ENCODE data around the gene ST6GAL2.

The ST6GAL2 gene

DNA sequence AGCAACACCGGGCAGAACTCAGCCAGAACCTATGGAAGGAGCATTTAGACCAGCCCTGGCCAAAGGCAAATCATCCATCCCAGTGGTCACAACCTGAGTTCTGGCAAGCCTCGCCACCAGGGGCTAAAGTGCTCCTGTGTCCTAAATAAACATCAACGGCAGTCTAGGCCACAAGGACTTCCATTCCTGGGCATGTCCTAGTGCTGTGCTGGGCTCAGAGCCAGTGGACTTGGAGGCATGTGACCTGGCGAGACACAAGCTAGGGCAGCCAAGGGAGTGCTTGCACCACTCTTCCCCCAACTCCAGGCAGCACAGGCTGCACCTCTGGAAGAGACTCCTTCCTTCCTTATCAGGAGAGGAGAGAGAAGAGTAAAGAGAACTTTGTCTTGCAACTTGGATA lies 69.0 kb downstream of the ST6GAL2 start:
- no peak for DNase-seq

DNA sequence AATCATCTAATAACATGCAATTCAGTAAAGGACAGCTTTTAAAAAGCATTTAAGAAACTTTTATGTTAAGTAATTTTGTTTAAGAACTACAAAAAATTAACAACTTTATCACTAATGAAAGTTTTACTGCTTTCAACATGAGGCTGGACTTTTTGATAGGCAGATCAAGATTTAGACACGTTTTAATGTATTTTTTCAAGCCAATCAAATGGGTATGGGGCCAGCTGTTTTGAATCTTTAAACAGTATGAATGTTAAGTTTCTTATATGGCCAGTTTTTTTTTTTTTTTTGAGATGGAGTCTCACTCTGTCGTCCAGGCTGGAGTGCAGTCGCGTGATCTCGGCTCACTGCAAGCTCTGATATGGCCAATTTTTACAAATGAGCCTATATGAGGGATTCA lies 73.1 kb downstream of the ST6GAL2 start:
- DNase-seq: no peak

GRCh38 chr2:106812383-106812782 lies 73.6 kb downstream of the ST6GAL2 start:
- no peak for DNase-seq

DNA sequence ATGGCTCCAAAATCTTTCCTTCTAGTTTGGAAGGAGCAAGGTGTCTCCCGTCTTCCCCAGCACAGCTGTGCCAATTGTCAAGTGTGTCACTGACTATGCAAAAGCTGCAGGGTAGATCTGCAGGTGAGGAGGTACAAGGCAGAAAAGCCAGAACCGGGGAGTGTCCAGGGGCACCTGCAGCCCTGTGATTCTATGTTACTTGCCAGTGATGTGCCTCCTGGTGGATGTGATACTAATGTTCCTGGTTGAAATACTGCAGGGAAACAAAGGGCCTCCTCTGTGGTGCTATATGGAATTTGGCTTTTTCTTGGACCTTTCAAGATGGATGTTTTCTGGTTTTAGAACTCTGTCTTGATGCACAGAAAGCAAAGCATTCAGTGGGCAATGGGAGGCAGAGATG lies 80.3 kb downstream of the ST6GAL2 start:
- no peak for DNase-seq

GRCh38 chr2:106804161-106804560 lies 81.8 kb downstream of the ST6GAL2 start:
- DNase-seq: no peak

DNA sequence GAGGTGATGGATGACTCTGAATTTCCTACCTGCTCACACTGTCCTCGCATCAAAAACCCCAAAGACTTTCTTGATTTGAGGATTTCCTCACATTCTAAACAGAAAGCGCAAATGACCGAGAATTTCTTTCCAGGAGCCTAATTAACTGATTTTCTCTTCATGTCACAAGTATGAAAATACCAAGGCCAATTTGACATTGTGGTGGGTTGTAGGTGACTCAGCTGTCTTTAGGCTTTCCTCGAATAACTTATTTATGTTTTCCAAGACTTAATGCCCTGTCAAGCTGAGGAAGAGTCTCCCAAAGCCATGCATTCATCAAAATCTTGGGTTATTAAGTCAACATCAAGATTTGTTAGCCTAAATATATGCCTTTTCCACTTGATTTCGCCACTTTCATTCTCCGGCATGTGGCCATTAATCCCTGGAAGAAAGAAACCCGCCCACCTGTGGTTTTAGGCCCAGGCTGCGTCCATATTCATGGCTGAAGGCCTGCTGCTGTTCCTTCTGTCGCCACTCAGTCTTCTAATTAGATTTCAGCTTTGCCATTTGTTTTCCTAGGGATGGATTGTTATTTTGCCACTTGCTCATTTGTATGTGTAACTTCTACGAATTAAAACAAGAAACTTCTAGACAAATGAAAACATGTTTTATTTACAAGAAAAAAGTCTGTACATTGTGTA lies 84.9 kb downstream of the ST6GAL2 start:
- DNase-seq: no peak

GRCh38 chr2:106800180-106800579 lies 85.8 kb downstream of the ST6GAL2 start:
- DNase-seq: no peak

- DNase-seq: no peak
Observed at GRCh38 chr2:106798826-106799552, 87.0 kb downstream of the ST6GAL2 start.

- no peak for DNase-seq
Observed at GRCh38 chr2:106797494-106797893, 88.5 kb downstream of the ST6GAL2 start.

DNA sequence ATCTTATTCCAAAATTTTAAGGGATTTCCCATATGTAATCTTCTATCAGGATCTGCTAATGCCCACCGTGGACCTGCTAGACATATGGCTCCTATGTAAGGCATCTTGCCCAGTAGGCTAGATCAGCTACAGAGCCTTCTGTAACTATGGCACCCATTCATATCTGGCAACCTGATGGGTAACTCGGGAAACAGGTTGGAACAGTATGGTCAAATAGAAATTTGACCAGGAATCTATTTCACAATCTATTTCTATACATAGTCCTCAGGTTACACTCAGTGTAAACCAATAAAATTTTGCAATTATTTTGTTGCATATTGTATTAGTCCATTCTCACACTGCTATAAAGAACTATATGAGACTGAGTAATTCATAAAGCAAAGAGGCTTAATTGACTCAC lies 93.3 kb downstream of the ST6GAL2 start:
- no peak for DNase-seq

DNA sequence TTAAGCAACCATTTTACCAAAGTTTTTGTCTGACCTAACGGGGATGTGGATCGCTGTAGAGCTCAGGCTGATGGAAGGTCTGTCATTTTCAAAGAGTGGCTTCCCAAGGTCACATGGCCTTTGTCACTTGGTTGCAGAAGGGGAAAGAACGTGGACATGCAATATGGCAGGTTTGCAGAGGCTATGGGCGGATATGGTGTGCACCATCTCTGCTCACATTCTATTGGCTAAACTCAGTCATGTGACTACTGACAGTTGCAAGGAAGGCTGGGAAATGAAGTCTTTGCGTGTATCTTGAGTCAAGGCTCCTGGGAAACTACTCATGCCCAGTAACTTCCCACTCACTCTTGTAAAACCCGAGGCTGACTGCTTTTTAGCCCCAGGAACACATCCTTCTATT lies 96.8 kb downstream of the ST6GAL2 start:
- DNase-seq: no peak

DNA sequence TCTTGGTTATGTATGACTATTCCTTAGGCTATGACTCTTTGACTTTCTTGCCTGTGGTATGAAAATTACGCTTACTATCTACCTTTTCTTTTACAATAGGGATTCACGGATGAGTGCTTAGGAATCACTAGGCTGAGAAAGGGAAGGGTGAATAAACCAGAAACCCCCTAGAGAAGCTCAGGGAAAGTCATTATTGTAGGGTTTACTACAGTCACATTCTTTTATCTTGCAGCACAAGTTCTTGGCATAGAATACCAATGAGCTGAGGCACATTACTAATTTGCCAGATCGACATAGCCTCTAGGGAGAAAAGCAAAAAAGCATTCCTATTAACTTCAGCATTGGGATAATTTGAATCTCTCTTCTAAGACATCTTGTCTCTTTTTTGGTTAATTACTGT lies 103.3 kb downstream of the ST6GAL2 start:
- no peak for DNase-seq

- DNase-seq: no peak
Observed at GRCh38 chr2:106781196-106781595, 104.8 kb downstream of the ST6GAL2 start.

- DNase-seq: no peak
Observed at GRCh38 chr2:106771811-106772210, 114.2 kb downstream of the ST6GAL2 start.

DNA sequence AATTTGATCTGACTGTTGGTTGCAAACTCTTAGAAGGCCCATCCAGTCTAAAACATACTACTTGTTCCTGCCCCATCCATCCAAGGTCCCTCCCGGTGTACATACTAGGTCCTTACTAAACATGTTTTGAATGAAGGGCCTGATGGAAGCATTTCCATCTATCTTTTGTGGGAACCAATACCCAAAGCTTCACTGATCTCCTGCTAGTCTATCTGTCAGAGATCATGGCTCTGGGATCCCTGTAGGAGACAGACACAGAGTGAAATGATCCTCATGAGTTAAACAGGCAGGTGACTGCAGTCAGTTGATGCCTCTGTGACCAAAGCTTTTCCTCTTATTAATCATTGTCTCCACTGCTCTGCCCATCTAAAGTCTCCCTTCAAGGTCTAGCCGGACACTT lies 115.0 kb downstream of the ST6GAL2 start:
- no peak for DNase-seq

- no peak for DNase-seq
Observed at GRCh38 chr2:106764614-106765013, 121.4 kb downstream of the ST6GAL2 start.

GRCh38 chr2:106759966-106760365 lies 126.0 kb downstream of the ST6GAL2 start:
- DNase-seq: no peak

DNA sequence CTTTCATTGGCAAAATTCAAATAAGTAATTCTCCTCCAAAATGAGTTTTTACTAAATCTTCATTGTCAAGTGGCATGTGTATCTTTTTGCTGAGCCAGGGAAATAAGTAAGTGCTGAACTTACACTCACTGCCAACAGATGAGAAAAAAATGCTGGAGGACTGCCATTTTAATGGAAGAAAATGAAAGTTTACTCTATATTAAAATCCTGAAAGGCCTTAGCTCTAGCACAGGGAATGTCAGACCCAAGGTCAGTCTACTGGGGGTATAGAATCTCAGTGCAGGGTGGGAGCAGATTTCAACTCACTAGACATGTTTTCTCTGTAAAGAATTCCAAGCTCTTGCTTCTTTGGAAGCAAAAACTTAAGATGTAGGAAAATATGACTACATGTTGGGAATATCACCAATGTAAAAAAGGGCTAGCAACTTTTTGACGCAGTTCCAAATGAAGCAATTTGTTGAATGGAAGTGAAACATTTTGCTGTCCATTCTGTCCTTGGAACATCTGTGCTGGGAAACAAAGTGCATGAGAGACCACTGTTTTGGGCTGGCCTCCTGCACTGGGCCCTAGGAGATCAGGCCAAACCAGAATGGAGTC lies 127.0 kb downstream of the ST6GAL2 start:
- DNase-seq: no peak
